SK-N-SH (cell line): Measurements from ENCODE around the gene ANKMY2.
A peak's percentile ranks its signal among the peaks of the same experiment; 100 is the strongest.

Source experiments
- CHD2 ChIP-seq: fragments of 150-350 bp; IDR thresholded peaks from 2 replicates; pipeline ENCODE4 v1.6.1; 2018; ENCODE audit warnings: low read length; ENCODE audit not compliant: partially characterized antibody
- EP300 ChIP-seq, 2 experiments: IDR thresholded peaks; 2 replicates each; pipeline versions ENCODE4 v1.4.0 to v1.6.1; 2012; ENCODE audit warnings: borderline replicate concordance in 1 of 2, low read depth in 1 of 2, low read length in 1 of 2
- EZH2phosphoT487 ChIP-seq: fragments of 200-600 bp; sonication (generic); IDR thresholded peaks from 2 replicates; pipeline ENCODE4 v1.6.1; 2017; ENCODE audit warnings: low read depth, mixed run types, mild to moderate bottlenecking, antibody characterized with exemption, moderate library complexity, borderline replicate concordance
- FOSL2 ChIP-seq: IDR thresholded peaks from 2 replicates; pipeline ENCODE4 v1.4.0; 2012; ENCODE audit warnings: low read depth, mild to moderate bottlenecking, moderate library complexity, borderline replicate concordance
- FOXJ3 ChIP-seq: sonication (generic); formaldehyde crosslinking; IDR thresholded peaks from 2 replicates; pipeline ENCODE4 v1.5.1; 2020; ENCODE audit warnings: mild to moderate bottlenecking, missing genetic modification reagents
- POLR2AphosphoS5 ChIP-seq: IDR thresholded peaks from 2 replicates; pipeline ENCODE4 v1.6.1; 2012; ENCODE audit warnings: low read depth, low read length
- RAD21 ChIP-seq: IDR thresholded peaks from 2 replicates; pipeline ENCODE4 v1.6.1; 2012; ENCODE audit warnings: mild to moderate bottlenecking, low read length
- RFX5 ChIP-seq: IDR thresholded peaks from 2 replicates; pipeline ENCODE4 v1.6.1; 2012; ENCODE audit warnings: mild to moderate bottlenecking, improper control_type of control experiment, low read length
- RXRA ChIP-seq: IDR thresholded peaks from 2 replicates; pipeline ENCODE4 v1.4.0; 2012; ENCODE audit warnings: low read depth, mild to moderate bottlenecking, borderline replicate concordance
- TEAD4 ChIP-seq: IDR thresholded peaks from 2 replicates; pipeline ENCODE4 v1.4.0; 2012; ENCODE audit warnings: mild to moderate bottlenecking, borderline replicate concordance; ENCODE audit not compliant: insufficient read depth
- YY1 ChIP-seq: IDR thresholded peaks from 2 replicates; pipeline ENCODE4 v1.4.0; 2012; ENCODE audit warnings: low read depth, mild to moderate bottlenecking
- TF ChIP-seq, protein P1 (sequence below): fragments of 200-600 bp; sonication (generic); IDR thresholded peaks from 2 replicates; pipeline ENCODE4 v1.6.1; 2017; ENCODE audit warnings: antibody characterized with exemption, mild to moderate bottlenecking, moderate library complexity
- TF ChIP-seq, protein P2 (sequence below): IDR thresholded peaks from 2 replicates; pipeline ENCODE4; 2012
- TF ChIP-seq, protein P3 (sequence below): fragments of 150-350 bp; IDR thresholded peaks from 2 replicates; pipeline ENCODE4 v1.6.1; 2017; ENCODE audit warnings: antibody characterized with exemption, low read length, low read depth, borderline replicate concordance

DNA sequence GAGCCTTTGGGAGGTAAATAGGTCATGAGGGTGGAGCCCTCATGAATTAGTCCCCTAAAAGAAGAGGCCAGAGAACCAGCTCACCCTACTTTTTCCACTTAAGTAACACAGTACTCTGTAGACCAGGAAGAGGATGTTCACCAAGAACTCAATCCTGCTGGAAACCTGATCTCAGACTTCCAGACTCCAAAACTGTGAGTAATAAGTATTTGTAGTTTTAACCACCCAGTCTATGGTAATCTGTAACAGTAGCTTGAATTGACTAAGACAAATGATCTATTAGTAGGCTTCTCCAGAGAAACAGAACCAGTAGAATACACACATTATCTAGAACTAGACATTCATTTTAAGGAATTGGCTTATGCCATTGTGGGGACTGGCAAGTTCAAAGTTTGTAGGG is 51.5 kb downstream of the ANKMY2 start:
- TF ChIP-seq, protein P1, sequence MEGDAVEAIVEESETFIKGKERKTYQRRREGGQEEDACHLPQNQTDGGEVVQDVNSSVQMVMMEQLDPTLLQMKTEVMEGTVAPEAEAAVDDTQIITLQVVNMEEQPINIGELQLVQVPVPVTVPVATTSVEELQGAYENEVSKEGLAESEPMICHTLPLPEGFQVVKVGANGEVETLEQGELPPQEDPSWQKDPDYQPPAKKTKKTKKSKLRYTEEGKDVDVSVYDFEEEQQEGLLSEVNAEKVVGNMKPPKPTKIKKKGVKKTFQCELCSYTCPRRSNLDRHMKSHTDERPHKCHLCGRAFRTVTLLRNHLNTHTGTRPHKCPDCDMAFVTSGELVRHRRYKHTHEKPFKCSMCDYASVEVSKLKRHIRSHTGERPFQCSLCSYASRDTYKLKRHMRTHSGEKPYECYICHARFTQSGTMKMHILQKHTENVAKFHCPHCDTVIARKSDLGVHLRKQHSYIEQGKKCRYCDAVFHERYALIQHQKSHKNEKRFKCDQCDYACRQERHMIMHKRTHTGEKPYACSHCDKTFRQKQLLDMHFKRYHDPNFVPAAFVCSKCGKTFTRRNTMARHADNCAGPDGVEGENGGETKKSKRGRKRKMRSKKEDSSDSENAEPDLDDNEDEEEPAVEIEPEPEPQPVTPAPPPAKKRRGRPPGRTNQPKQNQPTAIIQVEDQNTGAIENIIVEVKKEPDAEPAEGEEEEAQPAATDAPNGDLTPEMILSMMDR, result no peak
- TF ChIP-seq, protein P2, sequence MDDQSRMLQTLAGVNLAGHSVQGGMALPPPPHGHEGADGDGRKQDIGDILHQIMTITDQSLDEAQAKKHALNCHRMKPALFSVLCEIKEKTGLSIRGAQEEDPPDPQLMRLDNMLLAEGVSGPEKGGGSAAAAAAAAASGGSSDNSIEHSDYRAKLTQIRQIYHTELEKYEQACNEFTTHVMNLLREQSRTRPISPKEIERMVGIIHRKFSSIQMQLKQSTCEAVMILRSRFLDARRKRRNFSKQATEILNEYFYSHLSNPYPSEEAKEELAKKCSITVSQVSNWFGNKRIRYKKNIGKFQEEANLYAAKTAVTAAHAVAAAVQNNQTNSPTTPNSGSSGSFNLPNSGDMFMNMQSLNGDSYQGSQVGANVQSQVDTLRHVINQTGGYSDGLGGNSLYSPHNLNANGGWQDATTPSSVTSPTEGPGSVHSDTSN, result 0 out of 2 replicates have a peak, but pooled peaks have one; percentile 13
- no peak for TF ChIP-seq EP300 (IDR thresholded peaks at IDR 0.05; ENCODE audit: borderline replicate concordance in 1 of 2, low read depth in 1 of 2, low read length in 1 of 2)
- no peak for TF ChIP-seq FOXJ3 (CRISPR knock-in tag)
- no peak for TF ChIP-seq RFX5
- TF ChIP-seq, protein P3, sequence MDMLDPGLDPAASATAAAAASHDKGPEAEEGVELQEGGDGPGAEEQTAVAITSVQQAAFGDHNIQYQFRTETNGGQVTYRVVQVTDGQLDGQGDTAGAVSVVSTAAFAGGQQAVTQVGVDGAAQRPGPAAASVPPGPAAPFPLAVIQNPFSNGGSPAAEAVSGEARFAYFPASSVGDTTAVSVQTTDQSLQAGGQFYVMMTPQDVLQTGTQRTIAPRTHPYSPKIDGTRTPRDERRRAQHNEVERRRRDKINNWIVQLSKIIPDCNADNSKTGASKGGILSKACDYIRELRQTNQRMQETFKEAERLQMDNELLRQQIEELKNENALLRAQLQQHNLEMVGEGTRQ, result no peak
- TF ChIP-seq POLR2AphosphoS5, result no peak
- TF ChIP-seq FOSL2, result no peak
- no peak for TF ChIP-seq YY1
- TF ChIP-seq TEAD4, result no peak
- TF ChIP-seq RAD21, result no peak
- no peak for TF ChIP-seq EZH2phosphoT487
- TF ChIP-seq RXRA, result no peak
- no peak for TF ChIP-seq CHD2
